PC-3 (cell line): ENCODE data around the gene GRWD1. TPM values are rescaled to one million over a fixed set of nuclear protein-coding genes. Genes with fewer than 3 reads are reported as not detected.

Source experiments
- ATAC-seq: fragments of 200-7000 bp; cut with Tn5 transposase; 2 replicates; pipeline ENCODE4 v1.9.1; 2020; ENCODE audit warnings: mild to moderate bottlenecking, moderate library complexity
- BruUV-seq: library from RNA; stranded (reverse); fragments of 400-500 nt; replicated peaks from 2 replicates; lab custom pipeline; 2021; lab: Mats Ljungman, UMichigan
- CTCF ChIA-PET: fragments of 300-600 bp; sonication (Branson Sonifier 250); formaldehyde crosslinking; loops from one replicate; lab custom pipeline; 2022; ENCODE audit warnings: antibody characterized with exemption; lab: Charles Lee
- POLR2A ChIA-PET: fragments of 300-600 bp; sonication (Branson Sonifier 250); formaldehyde crosslinking; loops from one replicate; lab custom pipeline; 2022; ENCODE audit warnings: antibody characterized with exemption; ENCODE audit not compliant: unreplicated experiment; lab: Charles Lee
- DNase-seq: peaks from one replicate; pipeline ENCODE4 v3.0.0-alpha.2; 2015
- H2AFZ ChIP-seq: fragments of 300-600 bp; sonication (generic); 2 replicates; pipeline ENCODE4 v1.6.0; 2016; ENCODE audit warnings: antibody characterized with exemption, low read length
- H3F3A ChIP-seq: fragments of 300-600 bp; sonication (generic); one replicate; pipeline ENCODE4 v1.6.0; 2017; ENCODE audit warnings: antibody characterized with exemption, low read length, control low read depth, mild to moderate bottlenecking; ENCODE audit not compliant: unreplicated experiment
- H3K27ac ChIP-seq: fragments of 300-600 bp; sonication (generic); 2 replicates; pipeline ENCODE4 v1.5.1; 2016; ENCODE audit warnings: mild to moderate bottlenecking, low read length
- H3K27me3 ChIP-seq: fragments of 300-600 bp; sonication (generic); 2 replicates; pipeline ENCODE4 v1.6.1; 2016; ENCODE audit warnings: low read length, mixed read lengths
- H3K36me3 ChIP-seq: fragments of 300-600 bp; sonication (generic); 2 replicates; pipeline ENCODE4 v1.6.1; 2016; ENCODE audit warnings: low read depth, mixed run types, low read length, mixed read lengths
- H3K4me1 ChIP-seq: fragments of 300-600 bp; sonication (generic); 2 replicates; pipeline ENCODE4 v1.5.1; 2016; ENCODE audit warnings: low read length; ENCODE audit not compliant: insufficient read depth
- H3K4me2 ChIP-seq: fragments of 300-600 bp; sonication (generic); 2 replicates; pipeline ENCODE4 v1.6.0; 2016; ENCODE audit warnings: low read length
- H3K4me3 ChIP-seq: fragments of 300-600 bp; sonication (generic); 2 replicates; pipeline ENCODE4 v1.5.1; 2016; ENCODE audit warnings: mild to moderate bottlenecking, low read length, mixed read lengths
- H3K79me2 ChIP-seq: fragments of 300-600 bp; sonication (generic); 2 replicates; pipeline ENCODE4 v1.6.1; 2017; ENCODE audit warnings: low read length, mixed read lengths
- H3K9ac ChIP-seq: fragments of 300-600 bp; sonication (generic); 2 replicates; pipeline ENCODE4 v1.6.0; 2016; ENCODE audit warnings: mild to moderate bottlenecking, low read length
- H3K9me2 ChIP-seq: fragments of 300-600 bp; sonication (generic); replicated peaks from 2 replicates; pipeline ENCODE4 v1.6.1; 2016; ENCODE audit warnings: mixed run types, low read length, mixed read lengths
- H3K9me3 ChIP-seq: fragments of 300-600 bp; sonication (generic); 2 replicates; pipeline ENCODE4 v1.6.1; 2016; ENCODE audit warnings: low read length, mixed read lengths
- H4K20me1 ChIP-seq: fragments of 300-600 bp; sonication (generic); 2 replicates; pipeline ENCODE4 v1.6.1; 2016; ENCODE audit warnings: low read length, mixed read lengths
- CTCF ChIP-seq: fragments of 300-600 bp; sonication (generic); conservative IDR thresholded peaks from 2 replicates; pipeline ENCODE4 v1.5.1; 2017; ENCODE audit warnings: antibody characterized with exemption, low read depth, mild to moderate bottlenecking, low read length
- EZH2 ChIP-seq: fragments of 300-600 bp; sonication (generic); IDR thresholded peaks from one replicate; pipeline ENCODE4 v1.6.1; 2017; ENCODE audit warnings: antibody characterized with exemption, mild to moderate bottlenecking, low read length; ENCODE audit not compliant: unreplicated experiment
- EZH2phosphoT487 ChIP-seq: fragments of 300-600 bp; sonication (generic); IDR thresholded peaks from 2 replicates; pipeline ENCODE4 v1.6.1; 2018; ENCODE audit warnings: mild to moderate bottlenecking, antibody characterized with exemption, low read length, borderline replicate concordance
- intact Hi-C: fragments of 100-400 bp; cut with micrococcal nuclease; formaldehyde crosslinking; loops from 2 replicates; pipeline ENCODE4 v1.9.0; 2023
- total RNA-seq: library from RNA; depleted of rRNA; stranded (reverse); fragments of >200 nt; gene quantifications from 2 replicates; pipeline ENCODE4 v1.2.3, GENCODE V29; 2014

Gene GRWD1
- total RNA-seq, 1 experiment from 2014 or later = 33.2 TPM

GRCh38 chr19:48396824-48397176 lies 49.0 kb upstream of the GRWD1 start:
- ATAC-seq = no peak
- H3K27ac ChIP-seq = no peak overlapping the region
- H3K9me2 ChIP-seq = no peaks in the 10 kb centered on the region
- intact Hi-C loops = no loop called here
- H4K20me1 ChIP-seq = no peaks in the 10 kb centered on the region
- no peak overlapping the region for H3K9ac ChIP-seq
- no peaks in the 10 kb centered on the region for H3K79me2 ChIP-seq
- no peak for DNase-seq
- ChIA-PET CTCF (no interaction called here), POLR2A (no interaction called here)
- H3K27me3 ChIP-seq = no peaks in the 10 kb centered on the region; the same call in 1 of the 2 replicates
- H3K9me3 ChIP-seq = no peaks in the 10 kb centered on the region
- TF ChIP-seq EZH2phosphoT487 = no peak
- TF ChIP-seq CTCF = no peak
- no peak for TF ChIP-seq EZH2
- H2AFZ ChIP-seq = no peak overlapping the region
- H3K36me3 ChIP-seq = no peaks in the 10 kb centered on the region
- H3K4me2 ChIP-seq = no peak overlapping the region
- no peaks in the 10 kb centered on the region for H3F3A ChIP-seq
- H3K4me3 ChIP-seq = no peak overlapping the region
- no TSS peak for BruUV-seq
- peaks cover 9% of the 10 kb centered on the region for H3K4me1 ChIP-seq

- TF ChIP-seq EZH2phosphoT487 (no peak), EZH2 (no peak), CTCF (no peak)
- H3K9me2 ChIP-seq = no peaks in the 10 kb centered on the region
- H3K79me2 ChIP-seq = no peaks in the 10 kb centered on the region
- CTCF ChIA-PET = no interaction called here
- peak overlapping the region; percentile 67 for H2AFZ ChIP-seq
- ATAC-seq = no peak
- no peaks in the 10 kb centered on the region; the same call in 1 of the 2 replicates for H3K27me3 ChIP-seq
- H4K20me1 ChIP-seq = no peaks in the 10 kb centered on the region
- BruUV-seq = no TSS peak
- no peak for DNase-seq
- H3K4me3 ChIP-seq = peak overlapping the region; percentile 64
- intact Hi-C loops = no loop called here
- H3K36me3 ChIP-seq = no peaks in the 10 kb centered on the region
- peak overlapping the region; percentile 63 for H3K9ac ChIP-seq
- POLR2A ChIA-PET = no interaction called here
- H3F3A ChIP-seq = no peaks in the 10 kb centered on the region
- no peaks in the 10 kb centered on the region for H3K9me3 ChIP-seq
- H3K27ac ChIP-seq = no peak overlapping the region
- peak overlapping the region; percentile 81 for H3K4me2 ChIP-seq
- peaks cover 9% of the 10 kb centered on the region for H3K4me1 ChIP-seq
Measured at GRCh38 chr19:48397263-48398101, 48.3 kb upstream of the GRWD1 start.

- no peaks in the 10 kb centered on the region; the same call in 1 of the 2 replicates for H3K27me3 ChIP-seq
- ChIA-PET CTCF (no interaction called here), POLR2A (no interaction called here)
- H3K9ac ChIP-seq = peak overlapping the region; percentile 63
- H3K4me1 ChIP-seq = peaks cover 9% of the 10 kb centered on the region
- no peaks in the 10 kb centered on the region for H4K20me1 ChIP-seq
- intact Hi-C loops = no loop called here
- H3K9me3 ChIP-seq = no peaks in the 10 kb centered on the region
- no peaks in the 10 kb centered on the region for H3K36me3 ChIP-seq
- H3F3A ChIP-seq = no peaks in the 10 kb centered on the region
- TF ChIP-seq EZH2phosphoT487 (no peak), EZH2 (no peak), CTCF (no peak)
- no TSS peak for BruUV-seq
- peak overlapping the region; percentile 64 for H3K4me3 ChIP-seq
- no peak for ATAC-seq
- H3K27ac ChIP-seq = no peak overlapping the region
- no peak for DNase-seq
- no peaks in the 10 kb centered on the region for H3K9me2 ChIP-seq
- no peaks in the 10 kb centered on the region for H3K79me2 ChIP-seq
- H3K4me2 ChIP-seq = peak overlapping the region; percentile 81
- peak overlapping the region; percentile 67 for H2AFZ ChIP-seq
Measured at GRCh38 chr19:48398102-48398374, 47.7 kb upstream of the GRWD1 start.
